ENCODE results near the gene CNTN4.

The CNTN4 gene

DNA sequence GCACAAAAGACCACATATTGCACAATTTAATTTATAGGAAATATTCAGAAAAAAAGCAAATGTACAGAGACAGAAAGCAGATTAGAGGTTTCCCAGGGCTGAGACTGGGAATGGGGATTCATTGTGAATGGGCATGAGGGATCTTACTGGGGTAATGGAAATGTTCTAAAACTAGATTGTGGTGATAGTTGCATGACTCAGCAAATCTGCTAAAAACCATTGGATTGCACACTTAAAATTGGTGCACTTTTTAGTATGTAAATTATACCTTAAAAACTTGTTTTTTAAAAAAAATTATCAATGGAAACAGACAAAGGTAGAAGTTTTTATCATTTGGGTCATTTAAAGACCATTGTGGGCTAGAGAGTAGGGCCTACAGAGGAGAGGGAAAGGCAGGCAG is 780.9 kb downstream of the CNTN4 start:
- H3K4me3 ChIP-seq (replicated peaks in 1 of 2; ENCODE audit: low read depth in 2 of 2, low read length in 2 of 2) = no peak overlapping the region
- TF ChIP-seq CTCF (IDR thresholded peaks at IDR 0.05; ENCODE audit: low read depth, low read length) = no peak
- DNase-seq (ENCODE audit: low read depth in 2 of 2) = no peak

- DNase-seq (ENCODE audit: low read depth in 2 of 2) = no peak
- no peak for TF ChIP-seq CTCF (IDR thresholded peaks at IDR 0.05; ENCODE audit: low read depth, low read length)
Measured at GRCh38 chr3:2880218-2880756, 781.6 kb downstream of the CNTN4 start.

GRCh38 chr3:2883283-2883682 is 784.6 kb downstream of the CNTN4 start:
- no peak for DNase-seq (ENCODE audit: low read depth in 2 of 2)
- no peak overlapping the region for H3K4me3 ChIP-seq (replicated peaks in 1 of 2; ENCODE audit: low read depth in 2 of 2, low read length in 2 of 2)
- no peak for TF ChIP-seq CTCF (IDR thresholded peaks at IDR 0.05; ENCODE audit: low read depth, low read length)

More at GRCh38 chr3:2880218-2880756, 781.6 kb downstream of the CNTN4 start:
- no peak overlapping the region for H3K4me3 ChIP-seq (replicated peaks in 1 of 2; ENCODE audit: low read depth in 2 of 2, low read length in 2 of 2)

- DNase-seq (ENCODE audit: low read depth in 2 of 2) = no peak
- TF ChIP-seq CTCF (IDR thresholded peaks at IDR 0.05; ENCODE audit: low read depth, low read length) = no peak
Measured at GRCh38 chr3:2888592-2888991, 789.9 kb downstream of the CNTN4 start.

GRCh38 chr3:2889736-2890135 is 791.1 kb downstream of the CNTN4 start:
- H3K4me3 ChIP-seq (replicated peaks in 1 of 2; ENCODE audit: low read depth in 2 of 2, low read length in 2 of 2) = no peak overlapping the region
- no peak for DNase-seq (ENCODE audit: low read depth in 2 of 2)
- TF ChIP-seq CTCF (IDR thresholded peaks at IDR 0.05; ENCODE audit: low read depth, low read length) = no peak

More at GRCh38 chr3:2888592-2888991, 789.9 kb downstream of the CNTN4 start:
- H3K4me3 ChIP-seq (replicated peaks in 1 of 2; ENCODE audit: low read depth in 2 of 2, low read length in 2 of 2) = no peak overlapping the region

- DNase-seq (ENCODE audit: low read depth in 2 of 2) = no peak
- TF ChIP-seq CTCF (IDR thresholded peaks at IDR 0.05; ENCODE audit: low read depth, low read length) = no peak
- no peak overlapping the region for H3K4me3 ChIP-seq (replicated peaks in 1 of 2; ENCODE audit: low read depth in 2 of 2, low read length in 2 of 2)
Measured at GRCh38 chr3:2896308-2896939, 797.8 kb downstream of the CNTN4 start.

DNA sequence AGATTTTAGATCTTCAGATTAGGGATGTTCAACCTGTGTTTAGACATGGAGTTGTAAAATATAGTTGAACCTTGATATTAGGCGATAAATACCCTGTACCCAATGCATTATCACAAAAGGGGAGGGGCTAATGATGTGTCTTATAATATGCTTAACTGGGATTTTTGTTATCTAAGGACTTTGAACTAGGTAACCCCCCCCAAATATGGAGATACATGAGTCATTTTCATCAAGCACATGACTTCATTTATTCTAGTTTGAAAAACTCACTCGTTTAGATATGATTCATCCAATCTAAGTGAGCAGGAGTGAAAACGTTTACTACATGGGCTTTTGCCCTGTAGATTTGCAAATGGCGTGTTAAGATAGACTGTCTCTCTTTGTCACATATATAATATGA is 799.2 kb downstream of the CNTN4 start:
- TF ChIP-seq CTCF (IDR thresholded peaks at IDR 0.05; ENCODE audit: low read depth, low read length) = no peak
- DNase-seq (ENCODE audit: low read depth in 2 of 2) = no peak
- H3K4me3 ChIP-seq (replicated peaks in 1 of 2; ENCODE audit: low read depth in 2 of 2, low read length in 2 of 2) = no peak overlapping the region

Data from cardiac fibroblast (primary cell).